ENCODE data around the gene WDR62. TPM values are rescaled to one million over a fixed set of nuclear protein-coding genes. Genes with fewer than 3 reads are reported as not detected.

WDR62 gene
- total RNA-seq, 1 experiment from 2014 or later, result 29.6 TPM

GRCh38 chr19:36019061-36019670 is 35.5 kb upstream of the WDR62 start:
- Mint-ChIP-seq H3K27me3 (ENCODE audit: unreplicated experiment) (no peaks in the 10 kb centered on the region), H3K4me1 (ENCODE audit: low read depth, unreplicated experiment) (peaks cover 21% of the 10 kb centered on the region), H3K4me3 (ENCODE audit: low read depth, unreplicated experiment) (no peak overlapping the region), H3K36me3 (ENCODE audit: insufficient read depth, unreplicated experiment) (peaks cover 26% of the 10 kb centered on the region), H3K9me3 (ENCODE audit: low read depth, unreplicated experiment) (no peaks in the 10 kb centered on the region), H3K27ac (ENCODE audit: unreplicated experiment) (no peak overlapping the region)
- no peak for DNase-seq
- CTCF ChIA-PET, result no interaction called here
- intact Hi-C loops (cut with micrococcal nuclease; ENCODE audit: unreplicated experiment), result no loop called here
- no TSS peak for BruUV-seq (replicated peaks)
- TF ChIP-seq CTCF (IDR thresholded peaks at IDR 0.05; ENCODE audit: unreplicated experiment), result no peak

GRCh38 chr19:36023432-36023831 is 31.3 kb upstream of the WDR62 start:
- CTCF ChIA-PET, result no interaction called here
- no peak for TF ChIP-seq CTCF (IDR thresholded peaks at IDR 0.05; ENCODE audit: unreplicated experiment)
- Mint-ChIP-seq H3K9me3 (ENCODE audit: low read depth, unreplicated experiment) (no peaks in the 10 kb centered on the region), H3K27me3 (ENCODE audit: unreplicated experiment) (no peaks in the 10 kb centered on the region), H3K36me3 (ENCODE audit: insufficient read depth, unreplicated experiment) (peaks cover 30% of the 10 kb centered on the region), H3K4me3 (ENCODE audit: low read depth, unreplicated experiment) (no peak overlapping the region), H3K27ac (ENCODE audit: unreplicated experiment) (no peak overlapping the region), H3K4me1 (ENCODE audit: low read depth, unreplicated experiment) (no peaks in the 10 kb centered on the region)
- DNase-seq, result no peak
- no TSS peak for BruUV-seq (replicated peaks)
- intact Hi-C loops (cut with micrococcal nuclease; ENCODE audit: unreplicated experiment), result no loop called here

- no TSS peak for BruUV-seq (replicated peaks)
- no peak for DNase-seq
- Mint-ChIP-seq H3K27ac (ENCODE audit: unreplicated experiment) (no peak overlapping the region), H3K9me3 (ENCODE audit: low read depth, unreplicated experiment) (no peaks in the 10 kb centered on the region), H3K27me3 (ENCODE audit: unreplicated experiment) (no peaks in the 10 kb centered on the region), H3K36me3 (ENCODE audit: insufficient read depth, unreplicated experiment) (peaks cover 31% of the 10 kb centered on the region), H3K4me1 (ENCODE audit: low read depth, unreplicated experiment) (no peaks in the 10 kb centered on the region), H3K4me3 (ENCODE audit: low read depth, unreplicated experiment) (no peak overlapping the region)
- intact Hi-C loops (cut with micrococcal nuclease; ENCODE audit: unreplicated experiment), result no loop called here
- TF ChIP-seq CTCF (IDR thresholded peaks at IDR 0.05; ENCODE audit: unreplicated experiment), result no peak
- CTCF ChIA-PET, result no interaction called here
Observed at GRCh38 chr19:36025541-36025940, 29.2 kb upstream of the WDR62 start.

- H3K36me3 Mint-ChIP-seq (ENCODE audit: insufficient read depth, unreplicated experiment), result peaks cover 32% of the 10 kb centered on the region
- no peak for TF ChIP-seq CTCF (IDR thresholded peaks at IDR 0.05; ENCODE audit: unreplicated experiment)
Observed at GRCh38 chr19:36026091-36026876, 28.4 kb upstream of the WDR62 start.

More at GRCh38 chr19:36026091-36026876, 28.4 kb upstream of the WDR62 start:
- Mint-ChIP-seq H3K4me1 (ENCODE audit: low read depth, unreplicated experiment) (no peaks in the 10 kb centered on the region), H3K27me3 (ENCODE audit: unreplicated experiment) (no peaks in the 10 kb centered on the region), H3K4me3 (ENCODE audit: low read depth, unreplicated experiment) (no peak overlapping the region), H3K27ac (ENCODE audit: unreplicated experiment) (no peak overlapping the region), H3K9me3 (ENCODE audit: low read depth, unreplicated experiment) (no peaks in the 10 kb centered on the region)
- no TSS peak for BruUV-seq (replicated peaks)
- no peak for DNase-seq
- CTCF ChIA-PET, result no interaction called here
- intact Hi-C loops (cut with micrococcal nuclease; ENCODE audit: unreplicated experiment), result no loop called here
